Vagina (tissue), 2 donors: ENCODE results near the gene NAALADL1.

ENCODE experiments used
- CTCF ChIP-seq, 3 experiments: fragments of 450-650 bp in 2 of 3; fragments of 200-600 bp in 1 of 3; sonication (generic) in 1 of 3; IDR thresholded peaks; one replicate each; pipeline ENCODE4 v1.5.1; 2017 to 2019; ENCODE audit warnings: antibody characterized with exemption in 3 of 3, mild to moderate bottlenecking in 2 of 3, moderate library complexity in 2 of 3
- POLR2A ChIP-seq, 2 donors: fragments of 450-650 bp; IDR thresholded peaks; one replicate each; pipeline ENCODE4 v1.6.1; 2017; ENCODE audit warnings: antibody characterized with exemption in 2 of 2, mild to moderate bottlenecking in 2 of 2, moderate library complexity in 2 of 2
- POLR2AphosphoS5 ChIP-seq, 2 donors: sonication (generic); formaldehyde crosslinking; IDR thresholded peaks; one replicate each; pipeline ENCODE4 v1.9.0; 2017; ENCODE audit warnings: antibody characterized with exemption in 2 of 2, mild to moderate bottlenecking in 2 of 2, low read depth in 1 of 2; ENCODE audit not compliant: insufficient read depth in 1 of 2

GRCh38 chr11:65085446-65085845, 27.1 kb upstream of the NAALADL1 start:
- TF ChIP-seq CTCF (IDR thresholded peaks at IDR 0.05) (no peak), POLR2A (IDR thresholded peaks at IDR 0.05) (no peak), POLR2AphosphoS5 (IDR thresholded peaks at IDR 0.05; ENCODE audit: insufficient read depth in 1 of 2, low read depth in 1 of 2) (no peak)
